Measurements from ENCODE around the gene GRSF1. TPM values are rescaled to one million over a fixed set of nuclear protein-coding genes. Genes with fewer than 3 reads are reported as not detected.

Gene GRSF1
- total RNA-seq (10 to 100 TPM; 39.4 to 42.0 TPM), total RNA-seq (77.4 to 127 reads per million in 2 donors)

- peak; percentile 91 for ATAC-seq
- H3K27me3 Mint-ChIP-seq, result no peaks in the 10 kb centered on the region
- no peaks in the 10 kb centered on the region for H3K9me3 ChIP-seq (ENCODE audit: control insufficient read depth, low read length, poor library complexity, severe bottlenecking)
- peak within 1 kb of the TSS; percentile 86 for H3K27ac Mint-ChIP-seq
- DNase-seq, result peak; percentile 91 to 95 (median 93)
- H3K4me1 Mint-ChIP-seq, result peaks cover 24% of the 10 kb centered on the region
- H3K36me3 Mint-ChIP-seq (ENCODE audit: low read depth), result peaks cover 5% of the 10 kb centered on the region
- peak within 1 kb of the TSS; percentile 98 for H3K4me3 Mint-ChIP-seq
Observed at GRCh38 chr4:70839589-70840093, at the start of gene GRSF1. GRSF1 (minus strand) TSS chr4:70839890; CDS start chr4:70839827, 63 bp downstream.

- H3K9me3 ChIP-seq (ENCODE audit: control insufficient read depth, low read length, poor library complexity, severe bottlenecking), result no peaks in the 10 kb centered on the region
- Mint-ChIP-seq H3K4me3 (no peak overlapping the region), H3K27me3 (peaks cover 16% of the 10 kb centered on the region), H3K36me3 (ENCODE audit: low read depth) (no peaks in the 10 kb centered on the region), H3K27ac (no peak overlapping the region), H3K4me1 (no peaks in the 10 kb centered on the region)
- DNase-seq, result no peak
- ATAC-seq, result no peak
Observed at GRCh38 chr4:70885174-70885573, 45.5 kb upstream of the GRSF1 start.

GRCh38 chr4:70880739-70881138 lies 41.0 kb upstream of the GRSF1 start:
- H3K9me3 ChIP-seq (ENCODE audit: control insufficient read depth, low read length, poor library complexity, severe bottlenecking), result no peaks in the 10 kb centered on the region
- H3K36me3 Mint-ChIP-seq (ENCODE audit: low read depth), result no peaks in the 10 kb centered on the region
- H3K27me3 Mint-ChIP-seq, result peaks cover 12% of the 10 kb centered on the region
- no peak for ATAC-seq
- DNase-seq, result no peak
- no peaks in the 10 kb centered on the region for H3K4me1 Mint-ChIP-seq
- no peak overlapping the region for H3K4me3 Mint-ChIP-seq
- no peak overlapping the region for H3K27ac Mint-ChIP-seq

GRCh38 chr4:70877556-70877955 lies 37.9 kb upstream of the GRSF1 start:
- H3K27me3 Mint-ChIP-seq, result peaks cover 7% of the 10 kb centered on the region
- ATAC-seq (no peak), DNase-seq (no peak)
- H3K4me1 Mint-ChIP-seq, result no peaks in the 10 kb centered on the region
- H3K4me3 Mint-ChIP-seq, result no peak overlapping the region
- no peak overlapping the region for H3K27ac Mint-ChIP-seq
- H3K9me3 ChIP-seq (ENCODE audit: control insufficient read depth, low read length, poor library complexity, severe bottlenecking), result no peaks in the 10 kb centered on the region
- H3K36me3 Mint-ChIP-seq (ENCODE audit: low read depth), result no peaks in the 10 kb centered on the region

- H3K27ac Mint-ChIP-seq, result no peak overlapping the region
- H3K9me3 ChIP-seq (ENCODE audit: control insufficient read depth, low read length, poor library complexity, severe bottlenecking), result no peaks in the 10 kb centered on the region
- peaks cover 7% of the 10 kb centered on the region for H3K27me3 Mint-ChIP-seq
- H3K4me3 Mint-ChIP-seq, result no peak overlapping the region
- ATAC-seq, result no peak
- no peaks in the 10 kb centered on the region for H3K36me3 Mint-ChIP-seq (ENCODE audit: low read depth)
- no peaks in the 10 kb centered on the region for H3K4me1 Mint-ChIP-seq
- no peak for DNase-seq
Observed at GRCh38 chr4:70874268-70875156, 34.8 kb upstream of the GRSF1 start.

- Mint-ChIP-seq H3K4me3 (no peak overlapping the region), H3K27me3 (peaks cover 7% of the 10 kb centered on the region), H3K4me1 (no peaks in the 10 kb centered on the region), H3K36me3 (ENCODE audit: low read depth) (no peaks in the 10 kb centered on the region), H3K27ac (no peak overlapping the region)
- no peaks in the 10 kb centered on the region for H3K9me3 ChIP-seq (ENCODE audit: control insufficient read depth, low read length, poor library complexity, severe bottlenecking)
- ATAC-seq (no peak), DNase-seq (no peak)
Observed at GRCh38 chr4:70873216-70873615, 33.5 kb upstream of the GRSF1 start.

GRCh38 chr4:70868778-70869177 lies 29.1 kb upstream of the GRSF1 start:
- ATAC-seq (no peak), DNase-seq (no peak)
- Mint-ChIP-seq H3K4me1 (no peaks in the 10 kb centered on the region), H3K27ac (no peak overlapping the region), H3K27me3 (no peaks in the 10 kb centered on the region), H3K36me3 (ENCODE audit: low read depth) (no peaks in the 10 kb centered on the region), H3K4me3 (no peak overlapping the region)
- H3K9me3 ChIP-seq (ENCODE audit: control insufficient read depth, low read length, poor library complexity, severe bottlenecking), result no peaks in the 10 kb centered on the region

- Mint-ChIP-seq H3K36me3 (ENCODE audit: low read depth) (no peaks in the 10 kb centered on the region), H3K27me3 (no peaks in the 10 kb centered on the region), H3K27ac (no peak overlapping the region), H3K4me3 (no peak overlapping the region), H3K4me1 (peaks cover 4% of the 10 kb centered on the region)
- no peak for DNase-seq
- peak; percentile 42 for ATAC-seq
- H3K9me3 ChIP-seq (ENCODE audit: control insufficient read depth, low read length, poor library complexity, severe bottlenecking), result no peaks in the 10 kb centered on the region
Observed at GRCh38 chr4:70863099-70863790, 23.6 kb upstream of the GRSF1 start.

GRCh38 chr4:70859066-70859465 lies 19.4 kb upstream of the GRSF1 start:
- Mint-ChIP-seq H3K4me1 (peaks cover 4% of the 10 kb centered on the region), H3K27me3 (no peaks in the 10 kb centered on the region), H3K27ac (no peak overlapping the region), H3K36me3 (ENCODE audit: low read depth) (peaks cover 5% of the 10 kb centered on the region), H3K4me3 (no peak overlapping the region)
- DNase-seq, result no peak
- ATAC-seq, result no peak
- H3K9me3 ChIP-seq (ENCODE audit: control insufficient read depth, low read length, poor library complexity, severe bottlenecking), result no peaks in the 10 kb centered on the region

- H3K9me3 ChIP-seq (ENCODE audit: control insufficient read depth, low read length, poor library complexity, severe bottlenecking), result no peaks in the 10 kb centered on the region
- Mint-ChIP-seq H3K27me3 (no peaks in the 10 kb centered on the region), H3K27ac (no peak overlapping the region), H3K4me3 (no peak overlapping the region), H3K4me1 (peaks cover 4% of the 10 kb centered on the region), H3K36me3 (ENCODE audit: low read depth) (peaks cover 5% of the 10 kb centered on the region)
- DNase-seq (no peak), ATAC-seq (no peak)
Observed at GRCh38 chr4:70858454-70858853, 18.8 kb upstream of the GRSF1 start.

- ATAC-seq, result no peak
- H3K4me1 Mint-ChIP-seq, result no peaks in the 10 kb centered on the region
- no peak overlapping the region for H3K4me3 Mint-ChIP-seq
- peaks cover 5% of the 10 kb centered on the region for H3K36me3 Mint-ChIP-seq (ENCODE audit: low read depth)
- H3K9me3 ChIP-seq (ENCODE audit: control insufficient read depth, low read length, poor library complexity, severe bottlenecking), result no peaks in the 10 kb centered on the region
- no peak for DNase-seq
- no peaks in the 10 kb centered on the region for H3K27me3 Mint-ChIP-seq
- H3K27ac Mint-ChIP-seq, result no peak overlapping the region
Observed at GRCh38 chr4:70855464-70855863, 15.8 kb upstream of the GRSF1 start.

GRCh38 chr4:70849291-70849690 lies 9.6 kb upstream of the GRSF1 start:
- Mint-ChIP-seq H3K4me3 (no peak overlapping the region), H3K4me1 (no peaks in the 10 kb centered on the region), H3K27me3 (no peaks in the 10 kb centered on the region), H3K27ac (no peak overlapping the region), H3K36me3 (ENCODE audit: low read depth) (no peaks in the 10 kb centered on the region)
- no peaks in the 10 kb centered on the region for H3K9me3 ChIP-seq (ENCODE audit: control insufficient read depth, low read length, poor library complexity, severe bottlenecking)
- ATAC-seq (no peak), DNase-seq (no peak)

- no peak for ATAC-seq
- Mint-ChIP-seq H3K4me1 (peaks cover 3% of the 10 kb centered on the region), H3K36me3 (ENCODE audit: low read depth) (no peaks in the 10 kb centered on the region), H3K27ac (no peak overlapping the region), H3K27me3 (no peaks in the 10 kb centered on the region), H3K4me3 (no peak overlapping the region)
- no peaks in the 10 kb centered on the region for H3K9me3 ChIP-seq (ENCODE audit: control insufficient read depth, low read length, poor library complexity, severe bottlenecking)
- no peak for DNase-seq
Observed at GRCh38 chr4:70844180-70844579, 4.5 kb upstream of the GRSF1 start.
